Neuronal stem cell (in vitro differentiated cells): ENCODE data around the gene DEGS2.

ENCODE experiments used
- DNase-seq: peaks from one replicate; pipeline ENCODE4 v3.0.0-alpha.2; 2013; ENCODE audit warnings: low spot score
- H2AFZ ChIP-seq: one replicate; pipeline ENCODE4 v1.6.1; 2013; ENCODE audit warnings: mild to moderate bottlenecking, low read length, inconsistent platforms
- H2AK5ac ChIP-seq: 2 replicates; pipeline ENCODE4 v1.6.1; 2013; ENCODE audit warnings: low read depth, mild to moderate bottlenecking, inconsistent platforms, low read length, moderate library complexity, mixed read lengths
- H2BK120ac ChIP-seq: 2 replicates; pipeline ENCODE4 v1.6.1; 2013; ENCODE audit warnings: low read depth, mild to moderate bottlenecking, inconsistent platforms, low read length, moderate library complexity, mixed read lengths
- H2BK12ac ChIP-seq: one replicate; pipeline ENCODE4 v1.6.1; 2013; ENCODE audit warnings: low read length, inconsistent platforms
- H2BK15ac ChIP-seq: 2 replicates; pipeline ENCODE4 v1.6.1; 2013; ENCODE audit warnings: mild to moderate bottlenecking, low read length, inconsistent platforms, mixed read lengths
- H2BK5ac ChIP-seq: one replicate; pipeline ENCODE4 v1.6.1; 2013; ENCODE audit warnings: inconsistent platforms, mild to moderate bottlenecking, low read length, moderate library complexity
- H3K14ac ChIP-seq: one replicate; pipeline ENCODE4 v1.6.1; 2013; ENCODE audit warnings: low read length, inconsistent platforms
- H3K18ac ChIP-seq: 2 replicates; pipeline ENCODE4 v1.6.1; 2013; ENCODE audit warnings: low read length, inconsistent platforms
- H3K23ac ChIP-seq: 2 replicates; pipeline ENCODE4 v1.6.1; 2013; ENCODE audit warnings: low read depth, mild to moderate bottlenecking, mixed read lengths, low read length, inconsistent platforms; ENCODE audit not compliant: poor library complexity
- H3K27ac ChIP-seq: replicated peaks from 3 replicates; pipeline ENCODE4 v1.5.1; 2013; ENCODE audit warnings: low read length, inconsistent platforms
- H3K27me3 ChIP-seq, 3 experiments: 2 replicates each; pipeline ENCODE4 v1.6.1; 2013; ENCODE audit warnings: low read length in 3 of 3, mild to moderate bottlenecking in 2 of 3, inconsistent platforms in 1 of 3, low read depth in 1 of 3, mixed read lengths in 1 of 3, moderate library complexity in 1 of 3; ENCODE audit not compliant: control insufficient read depth in 3 of 3, insufficient read depth in 3 of 3
- H3K36me3 ChIP-seq, 2 donors: replicated peaks in 1 of 2; 2 replicates each; pipeline ENCODE4 v1.6.1; 2013; ENCODE audit warnings: low read length in 2 of 2; ENCODE audit not compliant: control insufficient read depth in 2 of 2, insufficient read depth in 2 of 2
- H3K4ac ChIP-seq: 2 replicates; pipeline ENCODE4 v1.6.1; 2013; ENCODE audit warnings: inconsistent platforms, mild to moderate bottlenecking, low read length, moderate library complexity
- H3K4me1 ChIP-seq, 2 donors: 1 replicate in 1 of 2; 2 replicates in 1 of 2; pipeline ENCODE4 v1.6.1; 2013; ENCODE audit warnings: low read length in 2 of 2, low read depth in 1 of 2; ENCODE audit not compliant: control insufficient read depth in 2 of 2, insufficient read depth in 1 of 2
- H3K4me2 ChIP-seq: one replicate; pipeline ENCODE4 v1.6.1; 2013; ENCODE audit warnings: mild to moderate bottlenecking, low read length, inconsistent platforms; ENCODE audit not compliant: insufficient read depth, poor library complexity, severe bottlenecking
- H3K4me3 ChIP-seq, 2 donors: 2 replicates each; pipeline ENCODE4 v1.5.1; 2013; ENCODE audit warnings: low read length in 2 of 2, mild to moderate bottlenecking in 2 of 2, inconsistent platforms in 1 of 2, moderate library complexity in 1 of 2
- H3K79me1 ChIP-seq: one replicate; pipeline ENCODE4 v1.6.1; 2013; ENCODE audit warnings: low read depth, mild to moderate bottlenecking, inconsistent platforms, low read length, moderate library complexity
- H3K9ac ChIP-seq: one replicate; pipeline ENCODE4 v1.6.1; 2013; ENCODE audit warnings: mild to moderate bottlenecking, low read depth, low read length, inconsistent platforms; ENCODE audit not compliant: poor library complexity
- H3K9me3 ChIP-seq, 2 donors: replicated peaks in 1 of 2; 2 replicates each; pipeline versions ENCODE3 to v1.6.1; 2013; ENCODE audit warnings: low read length in 2 of 2, mild to moderate bottlenecking in 2 of 2, inconsistent platforms in 1 of 2, low read depth in 1 of 2, mixed read lengths in 1 of 2, moderate library complexity in 1 of 2; ENCODE audit not compliant: control insufficient read depth in 2 of 2, insufficient read depth in 1 of 2
- H4K8ac ChIP-seq: one replicate; pipeline ENCODE4 v1.6.1; 2013; ENCODE audit warnings: low read depth, mild to moderate bottlenecking, inconsistent platforms, low read length, moderate library complexity
- H4K91ac ChIP-seq: one replicate; pipeline ENCODE4 v1.6.1; 2013; ENCODE audit warnings: low read length, low read depth, mild to moderate bottlenecking, inconsistent platforms; ENCODE audit not compliant: poor library complexity
- WGBS, 2 donors: extraction: QIAGEN DNeasy Blood & Tissue Kit; methylation state at CpG; one replicate each; pipeline ENCODE4 v1.1.7; 2013; ENCODE audit warnings: missing lambda C conversion rate in 2 of 2, mixed read lengths in 1 of 2; ENCODE audit not compliant: insufficient read length in 2 of 2, insufficient replicate concordance in 1 of 2; ENCODE audit errors: extremely low coverage in 2 of 2; 5-methylcytosine and 5-hydroxymethylcytosine counted together

DEGS2 gene

DNA sequence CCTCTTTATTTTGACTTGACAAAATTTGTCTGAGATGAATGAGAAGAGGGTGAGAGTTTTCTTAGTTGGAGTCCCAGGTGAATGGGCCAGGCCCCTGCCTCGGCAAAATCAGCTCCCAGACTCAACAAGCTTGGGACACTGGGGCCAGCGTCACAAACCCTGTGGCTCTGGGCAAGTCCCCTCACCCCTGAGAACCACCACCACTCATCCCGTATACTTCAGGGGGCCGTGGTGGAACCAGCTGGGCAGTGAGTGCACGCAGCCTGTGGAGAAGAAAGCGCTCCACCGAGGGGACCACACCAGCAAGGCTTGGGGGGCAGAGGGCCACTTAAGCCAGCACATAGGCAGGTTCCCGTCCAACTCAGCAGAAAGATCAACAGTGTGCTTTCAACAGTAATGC lies 40.2 kb downstream of the DEGS2 start:
- Histone ChIP-seq H3K79me1 (no peaks in the 10 kb centered on the region), H3K9me3 (peaks cover 0 to 2% of the 10 kb centered on the region in 2 donors), H3K4me1 (peaks cover 0 to 13% of the 10 kb centered on the region in 2 donors)

GRCh38 chr14:100118396-100119011 lies 40.9 kb downstream of the DEGS2 start:
- no peak overlapping the region for H2BK5ac ChIP-seq
- H3K23ac ChIP-seq, result no peak overlapping the region

More for the DNA sequence above, 40.2 kb downstream of the DEGS2 start:
- no peak for DNase-seq
- no peak overlapping the region for H2BK5ac ChIP-seq
- no peak overlapping the region for H2AFZ ChIP-seq
- no peak overlapping the region for H3K4ac ChIP-seq
- H3K9ac ChIP-seq, result no peak overlapping the region
- no peak overlapping the region for H3K23ac ChIP-seq
- H3K18ac ChIP-seq, result no peak overlapping the region
- H3K14ac ChIP-seq, result no peak overlapping the region
- no peak overlapping the region for H4K8ac ChIP-seq
- no peak overlapping the region for H2BK120ac ChIP-seq
- peaks cover 7 to 46% of the 10 kb centered on the region in 2 donors for H3K36me3 ChIP-seq
- H2BK15ac ChIP-seq, result no peak overlapping the region
- no peak overlapping the region for H2AK5ac ChIP-seq
- H3K27me3 ChIP-seq, result peaks cover 0 to 1% (median 0%) of the 10 kb centered on the region in 3 experiments
- H4K91ac ChIP-seq, result no peak overlapping the region
- no peak overlapping the region for H2BK12ac ChIP-seq
- WGBS, 2 donors, result no CpG with 5 or more reads among the region's 8 CpGs
- H3K27ac ChIP-seq, result no peak overlapping the region
- H3K4me2 ChIP-seq, result no peak overlapping the region
- no peak overlapping the region for H3K4me3 ChIP-seq

DNA sequence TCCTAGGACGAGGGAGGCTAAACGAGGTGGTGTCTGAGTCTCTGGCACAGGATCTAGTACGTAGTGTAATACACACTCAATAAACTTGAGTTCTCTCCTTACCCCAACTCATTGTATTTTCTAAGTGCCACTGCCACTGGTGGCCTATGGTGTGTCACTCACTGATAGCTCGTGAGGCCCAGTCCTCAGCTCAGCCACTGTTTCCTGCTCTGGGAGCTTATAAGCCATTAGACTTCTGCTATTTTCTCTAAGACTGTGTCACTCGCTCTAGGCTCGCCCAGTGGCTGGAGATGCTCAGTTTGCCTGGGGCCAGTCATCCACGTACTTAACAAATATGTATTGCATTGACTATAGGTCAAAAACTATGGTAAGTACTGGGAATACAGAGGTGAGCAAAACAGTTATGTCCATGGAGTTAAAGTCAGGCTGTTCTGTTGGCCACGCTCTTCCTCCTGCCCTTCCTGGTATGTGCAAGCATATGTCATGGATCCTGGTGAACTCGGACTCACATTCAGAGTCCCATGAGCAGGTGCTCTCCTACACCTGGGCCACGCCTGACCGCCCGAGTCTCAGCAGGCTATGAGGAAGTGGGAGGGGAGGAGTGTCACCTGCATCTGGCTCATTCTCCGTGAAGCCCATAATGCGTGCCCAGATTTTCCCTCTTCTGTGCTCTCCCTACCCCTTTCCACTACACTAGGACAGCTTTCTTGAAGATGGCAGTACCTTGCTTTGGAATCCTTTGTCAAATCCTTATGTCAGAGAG lies 41.6 kb downstream of the DEGS2 start:
- Histone ChIP-seq H3K36me3 (peaks cover 1 to 32% of the 10 kb centered on the region in 2 donors), H3K18ac (no peak overlapping the region), H3K9ac (no peak overlapping the region), H2BK12ac (no peak overlapping the region), H2AK5ac (no peak overlapping the region), H3K4me1 (peaks cover 0 to 13% of the 10 kb centered on the region in 2 donors), H2BK5ac (no peak overlapping the region), H3K14ac (no peak overlapping the region), H3K27ac (no peak overlapping the region), H2AFZ (no peak overlapping the region), H4K8ac (no peak overlapping the region), H3K4me3 (no peak overlapping the region), H3K23ac (no peak overlapping the region), H4K91ac (no peak overlapping the region), H3K4ac (no peak overlapping the region), H2BK120ac (no peak overlapping the region), H3K79me1 (no peaks in the 10 kb centered on the region), H3K4me2 (no peak overlapping the region), H2BK15ac (no peak overlapping the region), H3K9me3 (peaks cover 0 to 2% of the 10 kb centered on the region in 2 donors), H3K27me3 (peaks cover 0 to 1% (median 0%) of the 10 kb centered on the region in 3 experiments)
- DNase-seq, result no peak
- WGBS, 2 donors, result no CpG with 5 or more reads among the region's 14 CpGs

More at GRCh38 chr14:100118396-100119011, 40.9 kb downstream of the DEGS2 start:
- peaks cover 0 to 1% (median 0%) of the 10 kb centered on the region in 3 experiments for H3K27me3 ChIP-seq
- H3K9me3 ChIP-seq, result peaks cover 0 to 2% of the 10 kb centered on the region in 2 donors
- no peak overlapping the region for H4K8ac ChIP-seq
- H2BK120ac ChIP-seq, result no peak overlapping the region
- H3K9ac ChIP-seq, result no peak overlapping the region
- no peak overlapping the region for H2AFZ ChIP-seq
- no peak overlapping the region for H2AK5ac ChIP-seq
- H3K36me3 ChIP-seq, result peaks cover 2 to 39% of the 10 kb centered on the region in 2 donors
- H3K27ac ChIP-seq, result no peak overlapping the region
- no peak overlapping the region for H2BK15ac ChIP-seq
- no peak for DNase-seq
- no peak overlapping the region for H3K4ac ChIP-seq
- peaks cover 0 to 13% of the 10 kb centered on the region in 2 donors for H3K4me1 ChIP-seq
- no peak overlapping the region for H4K91ac ChIP-seq
- H3K14ac ChIP-seq, result peak overlapping the region; percentile 58
- H3K18ac ChIP-seq, result no peak overlapping the region
- no peak overlapping the region for H2BK12ac ChIP-seq
- H3K4me2 ChIP-seq, result no peak overlapping the region
- H3K79me1 ChIP-seq, result no peaks in the 10 kb centered on the region
- WGBS, 2 donors, result no CpG with 5 or more reads among the region's 7 CpGs
- H3K4me3 ChIP-seq, result no peak overlapping the region

GRCh38 chr14:100117026-100117425 lies 42.4 kb downstream of the DEGS2 start:
- Histone ChIP-seq H3K4me3 (no peak overlapping the region), H3K9me3 (peaks cover 0 to 2% of the 10 kb centered on the region in 2 donors), H3K79me1 (no peaks in the 10 kb centered on the region), H4K8ac (no peak overlapping the region), H4K91ac (no peak overlapping the region), H3K4me2 (no peak overlapping the region), H3K14ac (no peak overlapping the region), H3K4ac (no peak overlapping the region), H2AFZ (no peak overlapping the region), H2BK15ac (no peak overlapping the region), H3K9ac (no peak overlapping the region), H3K23ac (no peak overlapping the region), H2BK12ac (no peak overlapping the region), H3K4me1 (peaks cover 0 to 13% of the 10 kb centered on the region in 2 donors), H2BK120ac (no peak overlapping the region), H2AK5ac (no peak overlapping the region), H2BK5ac (no peak overlapping the region), H3K27me3 (peaks cover 0 to 1% (median 0%) of the 10 kb centered on the region in 3 experiments), H3K36me3 (peaks cover 1 to 26% of the 10 kb centered on the region in 2 donors), H3K18ac (peak overlapping the region; percentile 46), H3K27ac (no peak overlapping the region)
- no CpG with 5 or more reads among the region's 10 CpGs for WGBS, 2 donors
- DNase-seq, result no peak
